BLaER1 treated with 17β-estradiol and CSF1 and Interleukin-3, amounts not matched to agents 10 nM and 100 nM (cell line): Measurements from ENCODE around the gene SART3.

Experiments used
- H3K27ac ChIP-seq, 11 experiments: shearing (Covaris generic); formaldehyde crosslinking; 2 replicates each; pipeline ENCODE4 v1.8.1; 2022
- H3K27me3 ChIP-seq, 11 experiments: shearing (Covaris generic); formaldehyde crosslinking; 2 replicates each; pipeline ENCODE4 v1.8.1; 2022
- H3K36me3 ChIP-seq, 11 experiments: shearing (Covaris generic); formaldehyde crosslinking; 2 replicates each; pipeline ENCODE4 v1.8.1; 2022
- H3K4me1 ChIP-seq, 10 experiments: shearing (Covaris generic); formaldehyde crosslinking; 2 replicates each; pipeline ENCODE4 v1.8.1; 2022
- H3K4me2 ChIP-seq, 11 experiments: shearing (Covaris generic); formaldehyde crosslinking; 2 replicates each; pipeline ENCODE4 v1.8.1; 2022
- H3K4me3 ChIP-seq, 10 experiments: shearing (Covaris generic); formaldehyde crosslinking; 2 replicates each; pipeline ENCODE4 v1.8.1; 2022
- H3K9ac ChIP-seq, 11 experiments: shearing (Covaris generic); formaldehyde crosslinking; 2 replicates each; pipeline ENCODE4 v1.8.1; 2022
- H3K9me3 ChIP-seq, 11 experiments: shearing (Covaris generic); formaldehyde crosslinking; replicated peaks in 1 of 11; 2 replicates each; pipeline ENCODE4 v1.8.1; 2022
- H4K20me1 ChIP-seq, 11 experiments: shearing (Covaris generic); formaldehyde crosslinking; 2 replicates each; pipeline ENCODE4 v1.8.1; 2022
- Cebpa-rat ChIP-seq, 11 experiments: shearing (Covaris generic); IDR thresholded peaks; 2 replicates each; pipeline ENCODE4 v1.8.1; 2022

The SART3 gene

DNA sequence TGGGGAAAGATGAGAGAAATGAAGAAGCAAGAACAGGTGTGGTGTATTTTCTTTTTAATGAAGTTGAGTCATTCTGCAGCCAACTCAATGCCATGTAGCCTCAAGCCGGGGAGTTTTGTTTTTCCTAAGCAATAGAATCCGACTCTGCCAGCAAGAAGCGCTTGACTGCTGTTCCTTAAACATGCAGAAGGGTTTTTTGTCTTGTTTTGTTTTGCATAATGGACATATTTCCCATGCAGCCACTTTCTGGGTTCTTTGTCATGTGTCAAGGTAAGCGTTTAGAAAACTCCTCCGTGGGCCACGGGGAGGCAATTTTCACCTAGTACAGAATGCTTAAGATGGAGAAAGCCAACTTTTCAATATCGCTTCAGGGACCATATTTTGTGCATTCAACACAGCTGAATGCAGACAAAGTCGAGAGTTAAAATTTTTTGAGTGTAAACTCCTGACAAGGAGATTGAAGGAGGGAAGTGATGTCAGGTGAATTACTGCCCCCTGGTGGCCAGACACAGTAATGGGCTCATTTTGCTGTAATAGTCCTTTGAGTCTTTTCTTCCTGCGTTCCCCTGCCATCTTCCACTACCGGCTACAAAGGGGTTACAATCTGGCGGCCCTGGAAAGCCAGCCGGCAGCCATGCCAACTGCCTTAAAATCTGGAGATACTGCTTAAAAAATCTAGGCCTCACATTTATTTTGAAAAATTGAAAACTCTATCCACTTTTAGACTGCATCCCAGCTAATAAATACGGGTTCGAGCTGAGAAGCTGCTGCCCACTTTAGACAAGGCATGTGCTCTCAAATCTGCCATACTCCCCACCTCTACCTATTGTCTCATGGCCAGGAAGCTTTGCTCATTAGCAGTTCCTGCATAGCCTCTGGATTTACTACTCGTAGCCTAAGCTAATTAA is 49.1 kb downstream of the SART3 start:
- TF ChIP-seq Cebpa-rat (IDR thresholded peaks at IDR 0.05), result no peak
- Histone ChIP-seq H3K4me1 (peaks cover 8 to 31% (median 20%) of the 10 kb centered on the region in 10 experiments), H3K9ac (no peak overlapping the region; a peak in 1 of 22 replicates), H3K27ac (no peak overlapping the region), H3K27me3 (no peaks in the 10 kb centered on the region), H4K20me1 (peaks cover 0 to 15% (median 9%) of the 10 kb centered on the region in 11 experiments; a peak in 12 of 22 replicates), H3K9me3 (0 out of 22 replicates have a peak, but pooled peaks cover 0 to 4% (median 0%) of the 10 kb centered on the region in 11 experiments), H3K4me3 (no peak overlapping the region), H3K36me3 (peaks cover 0 to 2% (median 0%) of the 10 kb centered on the region in 11 experiments; a peak in 2 of 22 replicates), H3K4me2 (no peak overlapping the region)

DNA sequence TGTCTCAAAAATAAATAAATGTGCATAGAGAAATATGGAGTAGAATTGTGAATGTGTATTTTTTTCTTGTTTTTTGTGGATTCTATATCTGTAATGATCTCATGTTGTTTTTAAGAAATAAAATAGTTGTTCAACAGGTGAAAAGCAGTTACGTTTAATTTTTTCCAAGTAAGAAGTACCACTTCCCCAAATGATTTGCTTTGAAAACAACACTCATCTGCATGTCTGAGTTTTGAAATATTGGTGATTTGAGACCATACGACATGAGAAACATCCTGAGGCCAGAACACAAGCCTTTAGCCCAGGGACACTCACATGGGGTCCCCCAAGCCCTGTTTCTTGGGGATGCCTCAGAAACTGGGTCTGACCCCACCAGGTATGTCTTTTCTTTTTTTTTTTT is 50.1 kb downstream of the SART3 start:
- Histone ChIP-seq H3K27me3 (no peaks in the 10 kb centered on the region), H3K4me3 (no peak overlapping the region), H3K9ac (no peak overlapping the region), H3K9me3 (0 out of 22 replicates have a peak, but pooled peaks cover 0 to 4% (median 0%) of the 10 kb centered on the region in 11 experiments), H3K36me3 (no peaks in the 10 kb centered on the region), H3K4me2 (no peak overlapping the region), H3K4me1 (peaks cover 4 to 24% (median 13%) of the 10 kb centered on the region in 10 experiments), H4K20me1 (peaks cover 0 to 5% (median 0%) of the 10 kb centered on the region in 11 experiments; a peak in 4 of 22 replicates), H3K27ac (no peak overlapping the region)
- TF ChIP-seq Cebpa-rat (IDR thresholded peaks at IDR 0.05), result no peak

DNA sequence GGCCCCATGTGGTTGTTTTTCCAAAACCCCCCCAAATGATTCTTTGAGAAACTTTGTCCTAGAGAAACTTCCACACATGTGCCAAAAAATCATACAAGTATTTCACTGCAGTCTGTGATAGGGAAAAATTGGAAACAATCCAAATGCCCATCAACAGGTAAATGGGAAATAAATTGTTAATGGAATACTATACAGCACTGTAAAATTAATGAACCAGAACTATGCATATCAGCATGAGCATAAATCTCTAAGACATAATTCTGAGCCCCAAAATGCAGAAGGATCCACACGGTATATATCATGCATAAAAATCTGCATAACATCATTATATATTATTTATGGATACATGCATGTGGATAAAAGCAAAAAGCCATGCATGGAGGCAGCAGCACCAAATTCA is 51.2 kb downstream of the SART3 start:
- no peaks in the 10 kb centered on the region for H3K36me3 ChIP-seq
- no peaks in the 10 kb centered on the region for H3K27me3 ChIP-seq
- H3K9ac ChIP-seq, result no peak overlapping the region
- no peak overlapping the region for H3K4me3 ChIP-seq
- peaks cover 0 to 21% (median 10%) of the 10 kb centered on the region in 10 experiments; a peak in 12 of 20 replicates for H3K4me1 ChIP-seq
- no peak overlapping the region for H3K27ac ChIP-seq
- H3K9me3 ChIP-seq, result peaks cover 0 to 6% (median 4%) of the 10 kb centered on the region in 11 experiments; a peak in 9 of 22 replicates
- no peak overlapping the region for H3K4me2 ChIP-seq
- TF ChIP-seq Cebpa-rat (IDR thresholded peaks at IDR 0.05), result no peak
- H4K20me1 ChIP-seq, result no peaks in the 10 kb centered on the region; a peak in 1 of 22 replicates

DNA sequence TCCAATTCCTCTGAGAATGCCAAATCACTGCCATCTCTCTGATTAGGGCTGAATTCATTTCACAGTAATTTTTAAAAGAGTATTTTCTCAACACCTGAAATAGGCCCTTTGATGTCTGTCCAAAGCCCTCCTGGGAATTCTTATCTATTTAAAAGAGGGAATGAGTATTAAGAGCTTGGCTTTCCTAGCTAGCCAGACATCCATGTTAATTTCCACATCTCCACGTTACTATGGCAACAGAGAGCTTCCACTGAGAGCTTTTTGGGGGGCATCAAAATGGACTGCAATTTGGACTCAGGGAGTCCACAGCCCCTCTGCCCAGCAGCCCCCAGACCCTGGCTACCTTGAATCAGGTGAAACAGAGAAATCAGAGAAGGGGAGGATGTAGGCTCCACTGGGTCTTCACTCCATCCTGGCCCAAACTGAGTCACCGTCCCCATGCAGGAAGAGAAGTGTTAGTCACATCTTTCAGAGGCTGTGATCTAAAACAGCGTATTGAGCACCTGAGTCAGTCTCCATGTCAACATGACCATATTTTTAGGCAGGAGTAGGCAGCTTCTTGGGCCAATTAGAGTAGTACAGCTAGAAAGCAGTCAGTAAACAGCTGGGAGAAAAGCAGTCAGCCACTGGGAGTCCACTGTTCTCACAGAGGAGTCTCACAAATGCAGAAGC is 52.9 kb downstream of the SART3 start:
- no peak for TF ChIP-seq Cebpa-rat (IDR thresholded peaks at IDR 0.05)
- H3K4me2 ChIP-seq, result peak overlapping the region in 4 of 11 experiments; percentile 12 to 40 (median 17); a peak in 5 of 22 replicates
- no peak overlapping the region for H3K4me3 ChIP-seq

GRCh38 chr12:108505129-108505528 is 55.8 kb downstream of the SART3 start:
- Histone ChIP-seq H3K4me2 (no peak overlapping the region), H4K20me1 (no peaks in the 10 kb centered on the region), H3K27ac (no peak overlapping the region), H3K4me3 (no peak overlapping the region), H3K9ac (no peak overlapping the region), H3K27me3 (no peaks in the 10 kb centered on the region), H3K36me3 (no peaks in the 10 kb centered on the region), H3K4me1 (peaks cover 0 to 25% (median 11%) of the 10 kb centered on the region in 10 experiments; a peak in 12 of 20 replicates), H3K9me3 (peaks cover 33 to 41% (median 37%) of the 10 kb centered on the region in 11 experiments)
- no peak for TF ChIP-seq Cebpa-rat (IDR thresholded peaks at IDR 0.05)

More for the DNA sequence above, 52.9 kb downstream of the SART3 start:
- Histone ChIP-seq H3K9me3 (peaks cover 15 to 23% (median 21%) of the 10 kb centered on the region in 11 experiments), H3K27ac (no peak overlapping the region), H3K4me1 (peaks cover 0 to 25% (median 11%) of the 10 kb centered on the region in 10 experiments; a peak in 12 of 20 replicates), H3K36me3 (no peaks in the 10 kb centered on the region), H3K9ac (no peak overlapping the region), H3K27me3 (no peaks in the 10 kb centered on the region), H4K20me1 (no peaks in the 10 kb centered on the region; a peak in 1 of 22 replicates)

GRCh38 chr12:108502922-108503321 is 58.1 kb downstream of the SART3 start:
- H3K27ac ChIP-seq, result no peak overlapping the region
- no peak overlapping the region for H3K4me2 ChIP-seq
- H3K9ac ChIP-seq, result no peak overlapping the region
- H3K4me1 ChIP-seq, result peaks cover 0 to 17% (median 6%) of the 10 kb centered on the region in 10 experiments; a peak in 12 of 20 replicates
- H3K36me3 ChIP-seq, result no peaks in the 10 kb centered on the region
- TF ChIP-seq Cebpa-rat (IDR thresholded peaks at IDR 0.05), result no peak
- H3K4me3 ChIP-seq, result no peak overlapping the region
- no peaks in the 10 kb centered on the region for H3K27me3 ChIP-seq
- peaks cover 30 to 41% (median 37%) of the 10 kb centered on the region in 11 experiments for H3K9me3 ChIP-seq
- H4K20me1 ChIP-seq, result no peaks in the 10 kb centered on the region

DNA sequence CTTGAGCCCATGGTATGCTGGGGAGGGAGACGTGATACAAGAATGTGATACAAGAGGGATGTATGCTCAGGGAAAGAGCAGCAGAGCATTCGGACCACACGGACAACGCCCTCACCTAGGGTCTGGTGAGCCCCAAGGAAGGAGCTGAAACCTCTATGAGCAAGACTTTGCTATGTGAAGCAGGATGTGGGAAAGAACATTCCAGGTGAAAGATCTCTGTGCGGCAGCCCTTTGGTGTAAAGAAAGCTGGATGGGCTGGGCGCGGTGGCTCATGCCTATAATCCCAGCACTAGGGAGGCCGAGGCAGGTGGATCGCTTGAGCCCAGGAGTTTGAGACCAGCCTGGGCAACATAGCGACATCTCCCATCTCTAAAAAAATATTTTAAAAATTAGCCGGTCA is 62.8 kb downstream of the SART3 start:
- Histone ChIP-seq H3K27ac (no peak overlapping the region), H3K9me3 (peaks cover 12 to 19% (median 18%) of the 10 kb centered on the region in 11 experiments), H3K4me3 (no peak overlapping the region), H3K36me3 (no peaks in the 10 kb centered on the region), H4K20me1 (no peaks in the 10 kb centered on the region), H3K4me2 (no peak overlapping the region), H3K27me3 (no peaks in the 10 kb centered on the region), H3K9ac (no peak overlapping the region), H3K4me1 (no peaks in the 10 kb centered on the region)
- TF ChIP-seq Cebpa-rat (IDR thresholded peaks at IDR 0.05), result no peak

- Histone ChIP-seq H3K4me2 (no peak overlapping the region), H3K27me3 (no peaks in the 10 kb centered on the region), H3K27ac (no peak overlapping the region), H3K9me3 (no peaks in the 10 kb centered on the region), H3K9ac (no peak overlapping the region), H3K4me1 (no peaks in the 10 kb centered on the region), H3K36me3 (no peaks in the 10 kb centered on the region), H3K4me3 (no peak overlapping the region), H4K20me1 (no peaks in the 10 kb centered on the region)
- TF ChIP-seq Cebpa-rat (IDR thresholded peaks at IDR 0.05), result no peak
These were observed 65.0 kb downstream of the SART3 start for GRCh38 chr12:108495823-108496579.
